GM12892 (cell line): ENCODE results near the gene ARHGAP27.

Source experiments
- POLR2A ChIP-seq: IDR thresholded peaks from 2 replicates; pipeline ENCODE4 v1.6.1; 2011; ENCODE audit warnings: low read depth, low read length, control low read depth
- POLR2AphosphoS5 ChIP-seq: IDR thresholded peaks from 2 replicates; pipeline ENCODE4 v1.6.1; 2011; ENCODE audit warnings: low read depth, low read length, control low read depth

- TF ChIP-seq POLR2AphosphoS5 (no peak), POLR2A (no peak)
These were observed 36.0 kb downstream of the ARHGAP27 start for GRCh38 chr17:45396496-45397205.
